HepG2 (cell line): ENCODE data around the gene COL9A3. TPM values are rescaled to one million over a fixed set of nuclear protein-coding genes. Genes with fewer than 3 reads are reported as not detected.

Experiments
- AGO1 ChIP-seq: fragments of 200-400 bp; formaldehyde crosslinking; IDR thresholded peaks from 2 replicates; pipeline ENCODE4 v1.6.1; 2017; ENCODE audit warnings: mild to moderate bottlenecking, low read depth, low read length, moderate library complexity; ENCODE audit not compliant: poor library complexity, severe bottlenecking
- ATF7-NPFF ChIP-seq: sonication (generic); formaldehyde crosslinking; IDR thresholded peaks from 2 replicates; pipeline ENCODE4 v1.8.1; 2023; ENCODE audit warnings: mild to moderate bottlenecking, low read depth, missing genetic modification reagents, moderate library complexity
- KLF12 ChIP-seq: sonication (generic); formaldehyde crosslinking; IDR thresholded peaks from 2 replicates; pipeline ENCODE4 v1.4.0; 2020; ENCODE audit warnings: missing genetic modification reagents, borderline replicate concordance
- KLF15 ChIP-seq: sonication (generic); formaldehyde crosslinking; IDR thresholded peaks from 2 replicates; pipeline ENCODE4 v1.8.1; 2023; ENCODE audit warnings: borderline replicate concordance, mild to moderate bottlenecking, inconsistent platforms, missing genetic modification reagents, mixed read lengths
- NFE2L2 ChIP-seq: fragments of 150-350 bp; IDR thresholded peaks from 2 replicates; pipeline ENCODE4 v1.6.1; 2014; ENCODE audit warnings: low read length
- PRPF4 ChIP-seq: fragments of 200-400 bp; formaldehyde crosslinking; IDR thresholded peaks from 2 replicates; pipeline ENCODE4 v1.6.1; 2016; ENCODE audit warnings: low read length, low read depth; ENCODE audit not compliant: poor library complexity, severe bottlenecking
- PTBP1 ChIP-seq: fragments of 200-400 bp; formaldehyde crosslinking; IDR thresholded peaks from 2 replicates; pipeline ENCODE4 v1.6.1; 2018; ENCODE audit warnings: low read length, low read depth; ENCODE audit not compliant: poor library complexity, severe bottlenecking
- SAFB2 ChIP-seq: sonication (generic); formaldehyde crosslinking; IDR thresholded peaks from 2 replicates; pipeline ENCODE4 v1.5.1; 2020; ENCODE audit warnings: missing genetic modification reagents, low read depth, mild to moderate bottlenecking, borderline replicate concordance
- ZNF230 ChIP-seq: sonication (generic); formaldehyde crosslinking; IDR thresholded peaks from 2 replicates; pipeline ENCODE4 v1.4.0; 2020; ENCODE audit warnings: mild to moderate bottlenecking, missing genetic modification reagents
- polyA plus RNA-seq, 8 experiments: library from polyadenylated mRNA; depleted of rRNA in 3 of 8; stranded (reverse) in 7 of 8; unstranded in 1 of 8; fragments of >200 nt; fragmentation: Illumina TruSeq in 4 of 8; extraction: Trizol in 4 of 8; gene quantifications; 2 replicates each; pipeline versions ENCODE4 v1.2.1 to v1.2.3, GENCODE V29; 2011 to 2016; ENCODE audit warnings: low read depth in 4 of 8, missing spikeins in 1 of 8, mixed read lengths in 1 of 8; ENCODE audit not compliant: insufficient read depth in 1 of 8
- total RNA-seq, 5 experiments: library from RNA; depleted of rRNA; stranded (reverse); fragments of >200 nt; fragmentation: Illumina TruSeq; extraction: Trizol; gene quantifications; 2 replicates each; pipeline ENCODE4 v1.2.3, GENCODE V29; 2016; ENCODE audit warnings: low read depth in 1 of 5
- TF ChIP-seq, protein P1 (sequence below): IDR thresholded peaks from 2 replicates; pipeline ENCODE4 v1.6.1; 2016; ENCODE audit warnings: missing biosample characterization, missing genetic modification reagents, low read depth
- TF ChIP-seq, protein P2 (sequence below): sonication (generic); formaldehyde crosslinking; IDR thresholded peaks from 2 replicates; pipeline ENCODE4 v1.4.0; 2020; ENCODE audit warnings: missing genetic modification reagents
- TF ChIP-seq, protein P3 (sequence below): sonication (generic); formaldehyde crosslinking; IDR thresholded peaks from 2 replicates; pipeline ENCODE4 v1.4.0; 2020; ENCODE audit warnings: mild to moderate bottlenecking, missing genetic modification reagents
- TF ChIP-seq, protein P4 (sequence below): sonication (generic); formaldehyde crosslinking; IDR thresholded peaks from 2 replicates; pipeline ENCODE4 v1.5.0; 2020; ENCODE audit warnings: mild to moderate bottlenecking, missing genetic modification reagents
- TF ChIP-seq, protein P5 (sequence below): sonication (generic); formaldehyde crosslinking; IDR thresholded peaks from 2 replicates; pipeline ENCODE4 v1.5.0; 2020; ENCODE audit warnings: mild to moderate bottlenecking, missing genetic modification reagents

The COL9A3 gene
- total and polyA plus RNA-seq, 2 of the 13 experiments (the other 11 are each of a cell fraction or from before 2014, with no cell fraction given) = 155 to 204 TPM

GRCh38 chr20:62824476-62825332 lies 7.9 kb downstream of the COL9A3 start (continued):
- TF ChIP-seq, protein P1, sequence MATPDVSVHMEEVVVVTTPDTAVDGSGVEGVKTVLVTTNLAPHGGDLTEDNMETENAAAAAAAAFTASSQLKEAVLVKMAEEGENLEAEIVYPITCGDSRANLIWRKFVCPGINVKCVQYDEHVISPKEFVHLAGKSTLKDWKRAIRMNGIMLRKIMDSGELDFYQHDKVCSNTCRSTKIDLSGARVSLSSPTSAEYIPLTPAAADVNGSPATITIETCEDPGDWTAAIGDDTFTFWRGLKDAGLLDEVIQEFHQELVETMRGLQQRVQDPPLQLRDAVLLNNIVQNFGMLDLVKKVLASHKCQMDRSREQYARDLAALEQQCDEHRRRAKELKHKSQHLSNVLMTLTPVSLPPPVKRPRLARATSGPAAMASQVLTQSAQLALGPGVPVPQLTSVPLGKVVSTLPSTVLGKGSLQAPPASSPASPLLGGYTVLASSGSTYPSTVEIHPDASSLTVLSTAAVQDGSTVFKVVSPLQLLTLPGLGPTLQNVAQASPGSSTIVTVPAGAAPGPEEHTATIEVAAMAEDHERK (CRISPR knock-in tag) = no peak
- TF ChIP-seq, protein P2, sequence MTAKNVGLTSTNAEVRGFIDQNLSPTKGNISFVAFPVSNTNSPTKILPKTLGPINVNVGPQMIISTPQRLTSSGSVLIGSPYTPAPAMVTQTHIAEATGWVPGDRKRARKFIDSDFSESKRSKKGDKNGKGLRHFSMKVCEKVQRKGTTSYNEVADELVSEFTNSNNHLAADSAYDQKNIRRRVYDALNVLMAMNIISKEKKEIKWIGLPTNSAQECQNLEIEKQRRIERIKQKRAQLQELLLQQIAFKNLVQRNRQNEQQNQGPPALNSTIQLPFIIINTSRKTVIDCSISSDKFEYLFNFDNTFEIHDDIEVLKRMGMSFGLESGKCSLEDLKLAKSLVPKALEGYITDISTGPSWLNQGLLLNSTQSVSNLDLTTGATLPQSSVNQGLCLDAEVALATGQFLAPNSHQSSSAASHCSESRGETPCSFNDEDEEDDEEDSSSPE (CRISPR knock-in tag) = no peak
- TF ChIP-seq, protein P3, sequence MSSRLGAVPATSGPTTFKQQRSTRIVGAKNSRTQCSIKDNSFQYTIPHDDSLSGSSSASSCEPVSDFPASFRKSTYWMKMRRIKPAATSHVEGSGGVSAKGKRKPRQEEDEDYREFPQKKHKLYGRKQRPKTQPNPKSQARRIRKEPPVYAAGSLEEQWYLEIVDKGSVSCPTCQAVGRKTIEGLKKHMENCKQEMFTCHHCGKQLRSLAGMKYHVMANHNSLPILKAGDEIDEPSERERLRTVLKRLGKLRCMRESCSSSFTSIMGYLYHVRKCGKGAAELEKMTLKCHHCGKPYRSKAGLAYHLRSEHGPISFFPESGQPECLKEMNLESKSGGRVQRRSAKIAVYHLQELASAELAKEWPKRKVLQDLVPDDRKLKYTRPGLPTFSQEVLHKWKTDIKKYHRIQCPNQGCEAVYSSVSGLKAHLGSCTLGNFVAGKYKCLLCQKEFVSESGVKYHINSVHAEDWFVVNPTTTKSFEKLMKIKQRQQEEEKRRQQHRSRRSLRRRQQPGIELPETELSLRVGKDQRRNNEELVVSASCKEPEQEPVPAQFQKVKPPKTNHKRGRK (CRISPR knock-in tag) = no peak
- TF ChIP-seq SAFB2 (peak; percentile 84; the same call in 1 of the 2 replicates), ZNF230 (CRISPR knock-in tag) (0 out of 2 replicates have a peak, but pooled peaks have one; percentile 7), ATF7-NPFF (no peak), AGO1 (no peak), KLF15 (CRISPR knock-in tag) (no peak), KLF12 (0 out of 2 replicates have a peak, but pooled peaks have one; percentile 19), PRPF4 (peak; percentile 20), PTBP1 (no peak), NFE2L2 (no peak)
- TF ChIP-seq, protein P4, sequence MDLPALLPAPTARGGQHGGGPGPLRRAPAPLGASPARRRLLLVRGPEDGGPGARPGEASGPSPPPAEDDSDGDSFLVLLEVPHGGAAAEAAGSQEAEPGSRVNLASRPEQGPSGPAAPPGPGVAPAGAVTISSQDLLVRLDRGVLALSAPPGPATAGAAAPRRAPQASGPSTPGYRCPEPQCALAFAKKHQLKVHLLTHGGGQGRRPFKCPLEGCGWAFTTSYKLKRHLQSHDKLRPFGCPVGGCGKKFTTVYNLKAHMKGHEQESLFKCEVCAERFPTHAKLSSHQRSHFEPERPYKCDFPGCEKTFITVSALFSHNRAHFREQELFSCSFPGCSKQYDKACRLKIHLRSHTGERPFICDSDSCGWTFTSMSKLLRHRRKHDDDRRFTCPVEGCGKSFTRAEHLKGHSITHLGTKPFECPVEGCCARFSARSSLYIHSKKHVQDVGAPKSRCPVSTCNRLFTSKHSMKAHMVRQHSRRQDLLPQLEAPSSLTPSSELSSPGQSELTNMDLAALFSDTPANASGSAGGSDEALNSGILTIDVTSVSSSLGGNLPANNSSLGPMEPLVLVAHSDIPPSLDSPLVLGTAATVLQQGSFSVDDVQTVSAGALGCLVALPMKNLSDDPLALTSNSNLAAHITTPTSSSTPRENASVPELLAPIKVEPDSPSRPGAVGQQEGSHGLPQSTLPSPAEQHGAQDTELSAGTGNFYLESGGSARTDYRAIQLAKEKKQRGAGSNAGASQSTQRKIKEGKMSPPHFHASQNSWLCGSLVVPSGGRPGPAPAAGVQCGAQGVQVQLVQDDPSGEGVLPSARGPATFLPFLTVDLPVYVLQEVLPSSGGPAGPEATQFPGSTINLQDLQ = no peak
- TF ChIP-seq, protein P5, sequence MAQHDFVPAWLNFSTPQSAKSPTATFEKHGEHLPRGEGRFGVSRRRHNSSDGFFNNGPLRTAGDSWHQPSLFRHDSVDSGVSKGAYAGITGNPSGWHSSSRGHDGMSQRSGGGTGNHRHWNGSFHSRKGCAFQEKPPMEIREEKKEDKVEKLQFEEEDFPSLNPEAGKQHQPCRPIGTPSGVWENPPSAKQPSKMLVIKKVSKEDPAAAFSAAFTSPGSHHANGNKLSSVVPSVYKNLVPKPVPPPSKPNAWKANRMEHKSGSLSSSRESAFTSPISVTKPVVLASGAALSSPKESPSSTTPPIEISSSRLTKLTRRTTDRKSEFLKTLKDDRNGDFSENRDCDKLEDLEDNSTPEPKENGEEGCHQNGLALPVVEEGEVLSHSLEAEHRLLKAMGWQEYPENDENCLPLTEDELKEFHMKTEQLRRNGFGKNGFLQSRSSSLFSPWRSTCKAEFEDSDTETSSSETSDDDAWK (CRISPR knock-in tag) = no peak
